HG03139 (cell line): ENCODE measurements around the gene OGFR.
"Not testable (repeated sequence)": the region's sequence is repeated elsewhere in the genome, so short reads cannot be mapped to it uniquely, and the experiment has no call there.

ENCODE experiments used
- ATAC-seq: cut with Tn5 transposase; IDR thresholded peaks from one replicate; pipeline ENCODE4 v1.9.1; 2021; ENCODE audit not compliant: unreplicated experiment

OGFR gene

DNA sequence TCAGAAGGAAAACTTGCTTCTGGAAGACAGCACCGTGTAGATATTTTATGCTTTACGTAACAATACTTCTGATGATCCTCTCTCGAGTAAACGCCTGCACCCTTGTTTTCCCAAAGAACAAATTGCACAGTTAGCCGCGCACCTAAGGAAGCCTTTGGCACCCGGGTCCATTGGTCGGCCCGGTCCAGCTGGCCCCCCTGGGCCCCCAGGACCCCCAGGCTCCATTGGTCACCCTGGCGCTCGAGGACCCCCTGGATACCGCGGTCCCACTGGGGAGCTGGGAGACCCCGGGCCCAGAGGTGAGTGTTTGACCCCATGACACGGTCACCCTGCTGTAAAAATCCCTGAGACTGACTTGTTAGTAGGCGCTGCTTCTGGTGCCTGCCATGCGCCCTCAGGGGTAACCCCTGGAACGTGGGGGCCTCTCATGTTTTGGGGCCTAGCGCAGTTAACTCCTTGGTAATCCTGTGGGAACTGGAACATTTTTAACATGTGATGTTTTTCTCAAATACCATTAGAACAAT lies 32.4 kb downstream of the OGFR start:
- no peak for ATAC-seq

DNA sequence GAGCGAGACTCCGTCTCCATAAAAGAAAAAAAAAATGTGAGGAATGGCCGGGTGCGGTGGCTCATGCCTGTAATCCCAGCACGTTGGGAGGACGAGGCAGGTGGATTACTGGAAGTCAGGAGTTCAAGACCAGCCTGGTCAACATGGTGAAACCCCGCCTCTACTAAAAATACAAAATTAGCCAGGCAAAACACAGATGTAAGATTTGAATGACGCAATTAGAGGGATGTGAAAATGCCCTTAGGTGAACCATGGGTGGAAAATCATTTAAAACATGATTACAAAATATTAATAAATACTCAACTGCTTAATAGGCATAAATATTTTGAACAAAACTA lies 33.1 kb downstream of the OGFR start:
- no peak for ATAC-seq

DNA sequence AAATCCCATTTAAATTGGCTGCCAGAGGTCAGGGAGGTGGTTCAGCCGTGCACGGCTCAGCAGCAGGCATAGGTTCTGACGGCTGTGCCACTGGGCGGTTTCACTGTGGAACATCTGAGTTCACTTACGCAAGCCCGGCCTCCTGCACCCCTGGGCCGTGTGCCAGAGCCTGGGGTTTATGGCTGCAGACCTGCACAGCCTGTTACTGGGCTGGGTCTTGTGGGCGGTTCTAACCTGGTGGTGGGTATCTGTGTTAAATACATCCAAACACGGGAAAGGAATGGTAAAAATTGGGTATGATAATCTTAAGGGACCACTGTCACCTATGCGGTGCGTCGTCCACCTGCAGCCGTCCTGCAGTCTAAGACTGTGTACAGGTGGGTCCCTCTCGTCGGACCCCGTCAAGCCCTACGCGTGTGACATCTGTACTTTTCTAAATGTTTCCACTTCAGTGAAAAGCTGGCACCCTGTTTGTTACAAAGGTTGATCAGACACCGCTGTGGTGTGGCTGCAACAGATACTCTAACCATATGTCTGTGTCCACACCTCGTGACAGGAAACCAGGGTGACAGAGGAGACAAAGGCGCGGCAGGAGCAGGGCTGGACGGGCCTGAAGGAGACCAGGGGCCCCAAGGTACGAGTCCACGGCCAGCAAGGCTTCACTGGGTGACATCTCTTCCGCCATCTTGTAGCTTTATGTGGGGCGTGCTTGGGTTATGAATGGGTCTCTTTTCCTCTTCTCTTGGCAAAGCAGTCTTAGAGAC lies 33.7 kb downstream of the OGFR start:
- no peak for ATAC-seq

GRCh38 chr20:62839261-62839660 lies 34.6 kb downstream of the OGFR start:
- no peak for ATAC-seq

GRCh38 chr20:62839816-62840215 lies 35.2 kb downstream of the OGFR start:
- no peak for ATAC-seq

DNA sequence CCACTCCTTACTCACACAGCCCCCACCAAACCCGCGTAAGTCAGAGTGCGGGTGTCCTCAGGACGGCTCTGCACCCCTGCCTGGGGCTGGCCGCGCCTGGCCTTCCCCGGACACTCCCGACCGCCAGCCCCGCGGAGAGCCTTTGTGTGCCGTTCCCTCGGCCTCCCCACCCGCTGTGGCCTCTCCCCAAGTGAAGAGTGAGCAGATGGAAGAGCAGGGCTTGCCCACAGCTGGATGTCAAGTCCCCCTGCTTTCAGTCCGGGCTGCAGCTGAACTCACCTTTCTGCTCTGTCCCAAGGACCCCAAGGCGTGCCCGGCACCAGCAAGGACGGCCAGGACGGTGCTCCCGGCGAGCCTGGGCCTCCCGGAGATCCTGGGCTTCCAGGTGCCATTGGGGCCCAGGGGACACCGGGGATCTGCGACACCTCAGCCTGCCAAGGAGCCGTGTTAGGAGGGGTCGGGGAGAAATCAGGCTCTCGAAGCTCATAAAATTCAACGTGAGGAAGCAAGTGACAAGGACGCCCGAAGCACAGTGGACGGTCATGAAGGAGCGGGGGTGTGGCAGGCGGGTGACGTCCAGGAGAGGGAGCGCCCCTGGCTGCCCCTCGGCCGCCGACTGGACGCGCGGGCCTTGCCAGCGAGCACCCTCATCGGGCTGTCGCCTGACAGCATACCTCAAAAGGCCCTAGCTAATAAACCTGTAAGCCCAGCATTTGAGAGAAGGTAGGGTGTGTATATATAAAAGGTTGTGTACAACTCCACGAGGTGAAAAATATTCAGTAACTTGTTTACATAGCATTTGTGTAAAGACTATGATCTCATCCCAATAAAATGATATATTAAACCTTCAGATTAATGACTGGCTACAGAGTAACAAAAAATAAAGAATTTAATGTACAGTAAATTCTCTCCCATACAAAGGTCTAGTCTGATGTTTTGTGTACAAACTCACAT lies 35.9 kb downstream of the OGFR start:
- no peak for ATAC-seq

GRCh38 chr20:62841705-62842212 lies 37.1 kb downstream of the OGFR start:
- no peak for ATAC-seq

DNA sequence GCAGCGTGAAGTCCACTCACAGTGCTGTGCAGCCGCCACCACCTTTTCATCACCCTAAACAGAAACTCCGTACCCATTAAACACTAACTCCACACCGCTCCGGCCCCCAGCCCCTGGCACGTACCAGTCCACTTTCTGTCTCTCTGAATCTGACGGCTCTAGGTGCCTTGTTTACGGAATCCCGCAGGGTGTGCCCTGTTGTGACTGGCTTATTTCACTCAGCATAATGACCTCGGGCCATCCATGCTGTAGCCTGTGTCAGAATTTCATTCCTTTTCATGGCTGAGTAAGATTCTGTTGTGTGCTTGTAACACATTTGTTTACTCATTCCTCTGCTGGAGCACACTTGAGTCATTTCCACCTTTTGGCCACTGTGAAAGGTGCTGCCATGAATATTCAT lies 39.0 kb downstream of the OGFR start:
- ATAC-seq = no peak

DNA sequence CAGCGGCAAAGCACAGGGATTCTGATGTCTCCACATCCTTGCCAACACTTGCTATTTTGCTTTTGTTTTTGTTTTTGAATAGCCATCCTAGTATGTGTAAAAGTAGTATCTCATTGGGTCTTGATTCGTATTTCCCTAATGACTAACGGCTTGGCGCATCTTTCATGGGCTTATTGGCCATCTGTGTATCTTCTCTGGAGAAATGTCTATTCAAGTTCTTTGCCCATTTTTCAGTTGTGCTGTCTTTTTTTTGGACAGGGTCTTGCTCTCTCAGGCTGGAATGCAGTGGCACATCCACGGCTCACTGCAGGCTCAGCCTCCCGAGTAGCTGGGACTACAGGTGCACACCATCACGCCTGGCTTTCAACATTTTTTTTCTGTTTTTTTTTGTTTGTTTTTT lies 39.5 kb downstream of the OGFR start:
- no peak for ATAC-seq

DNA sequence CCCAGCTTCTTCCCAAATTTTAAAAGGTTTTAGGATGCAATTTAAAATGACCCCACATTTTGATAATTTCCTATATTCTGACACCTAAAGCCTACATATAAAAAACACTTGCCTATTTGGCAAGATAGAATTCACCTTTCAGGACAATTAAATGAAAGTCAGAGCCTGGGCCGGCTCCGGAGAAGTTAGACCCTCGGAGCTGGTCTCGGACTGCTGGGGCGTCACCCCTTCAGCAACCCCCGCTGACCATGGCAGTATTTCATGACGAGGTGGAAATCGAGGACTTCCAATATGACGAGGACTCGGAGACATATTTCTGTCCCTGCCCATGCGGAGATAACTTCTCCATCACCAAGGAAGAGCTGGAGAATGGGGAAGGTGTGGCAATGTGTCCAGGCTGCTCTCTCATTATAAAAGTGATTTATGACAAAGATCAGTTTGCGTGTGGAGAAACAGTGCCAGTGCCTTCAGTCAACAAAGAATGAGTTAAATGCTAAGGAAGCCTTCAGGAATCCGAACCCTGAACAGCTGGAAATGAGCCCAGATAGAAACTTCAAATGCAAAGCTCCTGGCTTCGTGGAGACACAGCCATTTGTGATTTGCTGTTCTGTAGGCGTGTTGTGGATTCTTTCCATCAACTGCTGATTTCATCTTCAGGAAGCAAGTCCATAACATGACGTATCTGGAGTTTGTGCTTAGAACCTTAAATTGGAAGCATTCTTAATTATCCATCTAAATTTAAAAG lies 41.0 kb downstream of the OGFR start:
- ATAC-seq = no peak

DNA sequence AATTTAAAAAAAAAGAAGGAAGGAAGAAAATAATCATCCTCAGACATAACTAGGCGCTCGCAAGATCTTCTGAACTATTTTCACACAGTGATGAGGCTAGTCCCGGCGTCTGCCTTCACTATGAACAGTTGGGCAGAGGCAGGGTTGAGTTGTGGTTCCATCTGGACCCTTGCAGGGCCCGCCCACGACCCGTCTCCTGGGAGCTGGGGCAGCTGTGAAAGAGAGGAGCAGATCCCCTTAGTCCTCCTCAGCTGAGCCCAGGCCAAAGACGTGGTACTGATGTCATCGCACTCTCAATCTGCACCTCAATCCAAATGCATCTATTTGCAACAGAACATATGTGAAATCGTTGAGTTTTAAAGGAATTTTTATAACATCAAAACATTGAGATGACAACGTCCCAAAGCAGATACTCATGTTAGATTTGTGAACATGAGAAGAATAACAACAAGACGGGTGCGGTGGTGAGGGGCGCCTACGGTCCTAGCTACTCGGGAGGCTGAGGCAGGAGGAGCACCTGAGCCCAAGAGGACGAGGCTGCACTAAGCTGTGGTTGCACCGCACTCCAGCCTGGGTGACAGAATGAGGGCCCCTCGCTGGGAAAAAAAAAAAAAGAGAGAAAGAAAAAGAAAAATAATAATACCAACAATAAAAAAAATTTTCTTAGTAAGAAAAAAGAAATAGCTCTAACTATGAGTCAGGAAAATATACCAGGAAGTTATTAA lies 41.7 kb downstream of the OGFR start:
- no peak for ATAC-seq

DNA sequence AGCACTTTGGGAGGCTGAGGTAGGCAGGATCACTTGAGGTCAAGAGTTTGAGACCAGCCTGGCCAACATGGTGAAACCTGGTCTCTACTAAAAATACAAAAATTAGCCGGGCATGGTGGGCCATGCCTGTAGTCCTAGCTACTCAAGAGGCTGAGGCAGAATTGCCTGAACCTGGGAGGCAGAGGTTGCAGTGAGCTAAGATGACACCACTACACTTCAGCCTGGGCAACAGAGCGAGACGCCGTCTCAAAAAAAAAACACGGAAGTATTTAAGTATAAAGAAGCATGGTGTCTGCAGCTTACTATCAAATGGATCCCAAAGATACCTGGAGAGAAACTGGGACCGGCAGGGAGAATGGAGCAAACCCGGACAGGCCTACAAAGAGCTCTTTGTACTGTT lies 44.3 kb downstream of the OGFR start:
- not testable (repeated sequence) for ATAC-seq

DNA sequence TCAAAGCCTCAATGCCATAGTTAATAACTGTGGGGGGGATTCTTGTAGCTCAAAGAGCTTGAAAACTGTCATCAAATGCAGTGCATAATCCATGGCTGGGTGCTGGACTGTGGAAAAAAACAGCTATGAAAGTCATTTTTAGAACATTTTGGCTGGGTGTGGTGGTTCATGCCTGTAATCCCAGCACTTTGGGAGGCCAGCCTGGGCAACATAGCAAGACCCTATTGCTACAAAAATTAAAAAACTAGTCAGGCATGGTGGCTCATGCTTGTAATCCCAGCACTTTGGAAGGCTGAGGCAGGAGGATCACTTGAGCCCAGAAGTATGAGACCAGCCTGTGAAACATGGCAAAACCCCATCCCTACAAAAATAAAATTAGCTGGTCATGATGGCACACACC lies 44.8 kb downstream of the OGFR start:
- no peak for ATAC-seq

DNA sequence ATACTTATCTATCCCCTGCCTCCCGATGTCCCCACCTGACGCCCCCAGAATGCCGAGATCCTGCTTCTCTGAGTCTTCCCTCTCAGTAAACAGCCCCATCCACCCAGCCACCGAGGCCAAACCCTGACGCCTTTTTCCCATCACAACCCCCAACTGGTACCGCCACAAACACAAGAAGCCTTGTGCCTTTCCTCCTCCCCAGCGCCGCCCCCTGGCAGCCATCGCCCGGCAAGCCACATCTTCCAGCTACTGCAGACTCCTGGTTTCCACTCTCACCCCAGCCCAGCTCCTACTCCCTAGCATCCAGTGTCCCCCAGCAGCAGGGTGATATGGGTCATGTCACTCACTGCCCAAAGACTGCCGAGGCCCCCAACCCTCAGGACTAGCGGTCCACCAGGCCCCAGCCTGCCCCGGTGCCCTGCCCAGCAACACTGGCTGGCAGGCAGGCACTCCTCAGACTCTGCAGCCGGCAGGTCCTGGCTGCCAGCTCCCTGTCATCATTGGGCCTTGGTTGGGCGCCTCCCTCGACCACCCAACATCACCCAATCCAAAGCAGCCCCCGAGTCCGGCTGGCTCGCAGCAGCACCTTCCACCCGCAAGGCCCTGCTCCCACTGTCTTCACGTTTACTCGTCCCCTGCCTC lies 45.8 kb downstream of the OGFR start:
- ATAC-seq = no peak

DNA sequence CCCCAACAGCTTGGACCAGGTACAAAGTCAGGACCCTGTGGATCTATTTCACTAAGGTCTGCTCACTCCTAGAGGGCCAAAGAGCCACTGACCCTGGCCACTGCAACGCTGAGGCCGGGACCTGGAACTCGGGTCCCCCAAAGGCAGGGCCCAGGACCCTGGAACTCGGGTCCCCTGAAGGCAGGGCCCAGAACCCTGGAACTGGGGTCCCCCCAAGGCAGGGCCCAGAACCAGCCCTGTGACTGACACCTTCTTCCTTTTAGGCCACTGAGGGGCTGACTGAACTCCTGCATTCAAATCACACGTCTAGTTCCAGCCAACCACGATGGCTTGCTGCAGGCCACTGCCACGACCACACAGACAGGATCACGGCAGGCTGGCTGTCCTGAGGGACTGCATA lies 47.6 kb downstream of the OGFR start:
- no peak for ATAC-seq

DNA sequence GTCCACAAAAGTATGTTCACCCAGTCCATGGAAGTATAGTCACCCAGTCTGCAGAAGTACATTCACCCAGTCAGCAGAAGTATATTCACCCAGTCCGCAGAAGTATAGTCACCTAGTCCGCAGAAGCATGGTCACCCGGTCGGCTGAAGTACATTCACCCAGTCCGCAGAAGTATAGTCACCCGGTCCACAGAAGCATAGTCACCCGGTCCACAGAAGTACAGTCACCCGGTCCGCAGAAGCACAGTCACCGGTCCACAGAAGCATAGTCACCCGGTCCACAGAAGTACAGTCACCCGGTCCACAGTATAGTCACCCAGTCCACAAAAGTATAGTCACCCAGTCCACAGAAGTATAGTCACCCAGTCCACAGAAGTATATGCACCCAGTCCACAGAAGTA lies 48.2 kb downstream of the OGFR start:
- no peak for ATAC-seq

GRCh38 chr20:62853304-62853703 lies 48.7 kb downstream of the OGFR start:
- ATAC-seq = not testable (repeated sequence)

DNA sequence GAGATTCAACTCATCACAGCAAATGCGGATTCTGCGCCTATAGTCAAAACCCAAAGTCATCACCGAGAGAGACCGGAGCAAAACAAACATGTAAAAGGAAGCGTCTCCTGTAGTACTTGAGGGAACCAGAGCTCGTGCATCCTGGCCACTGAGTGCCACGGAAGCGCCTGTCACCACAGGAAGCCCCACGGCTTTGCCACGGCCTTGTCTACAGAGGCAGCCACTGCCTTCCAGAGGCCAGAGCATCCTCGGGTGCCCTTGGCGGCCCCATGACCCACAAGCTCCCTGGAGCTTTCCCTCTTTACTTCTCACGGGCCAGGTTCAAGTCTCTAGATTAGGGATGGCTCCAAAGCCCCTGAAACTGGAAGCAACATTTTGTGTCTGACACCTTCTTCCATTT lies 49.5 kb downstream of the OGFR start:
- ATAC-seq = no peak

GRCh38 chr20:62855120-62855519 lies 50.5 kb downstream of the OGFR start:
- ATAC-seq = no peak
